SHP77 treated with DMSO at 0.1 percent for 48 hours (cell line): Measurements from ENCODE around the gene USP2.

Source experiments
- DNase-seq: peaks from one replicate; lab custom pipeline; 2025; lab: John Stamatoyannopoulos, UW

USP2 gene

GRCh38 chr11:119377112-119377901 is 4.2 kb downstream of the USP2 start:
- no peak for DNase-seq

GRCh38 chr11:119376197-119376847 is 5.2 kb downstream of the USP2 start:
- DNase-seq, result peak; percentile 66

GRCh38 chr11:119375337-119376196 is 5.9 kb downstream of the USP2 start:
- DNase-seq, result no peak

- no peak for DNase-seq
Measured at GRCh38 chr11:119374632-119375336, 6.7 kb downstream of the USP2 start.

GRCh38 chr11:119373921-119374631 is 7.4 kb downstream of the USP2 start:
- peak; percentile 33 for DNase-seq

- DNase-seq, result no peak
Measured at GRCh38 chr11:119373059-119373920, 8.2 kb downstream of the USP2 start.

GRCh38 chr11:119372260-119373058 is 9.0 kb downstream of the USP2 start:
- DNase-seq, result no peak

GRCh38 chr11:119371778-119372182 is 9.7 kb downstream of the USP2 start:
- DNase-seq, result no peak

GRCh38 chr11:119371067-119371601 is 10.4 kb downstream of the USP2 start:
- DNase-seq, result no peak

- no peak for DNase-seq
Measured at GRCh38 chr11:119370486-119371046, 10.9 kb downstream of the USP2 start.

- DNase-seq, result no peak
Measured at GRCh38 chr11:119369132-119369925, 12.2 kb downstream of the USP2 start.

GRCh38 chr11:119368121-119369034 is 13.1 kb downstream of the USP2 start:
- no peak for DNase-seq

GRCh38 chr11:119367661-119368120 is 13.8 kb downstream of the USP2 start:
- no peak for DNase-seq

- DNase-seq, result no peak
Measured at GRCh38 chr11:119366690-119367620, 14.5 kb downstream of the USP2 start.

- DNase-seq, result no peak
Measured at GRCh38 chr11:119365071-119365591, 16.4 kb downstream of the USP2 start.
